Activated CD8-positive, alpha-beta memory T cell treated with anti-CD3 and anti-CD28 coated beads, Interleukin-2, amount 10 ng/mL, durations not matched to agents 7 days and 5 days (primary cell): Measurements from ENCODE around the gene PPP1R14D. TPM values are rescaled to one million over a fixed set of nuclear protein-coding genes. Genes with fewer than 3 reads are reported as not detected.

Source experiments
- ATAC-seq: fragments of 150-1000 bp; cut with Tn5 transposase; one replicate; pipeline ENCODE4 v1.10.0; 2021; ENCODE audit warnings: moderate library complexity
- CTCF ChIA-PET: fragments of 350-600 bp; sonication (Branson Sonifier 250); formaldehyde crosslinking; loops from one replicate; lab custom pipeline; 2021; ENCODE audit warnings: antibody characterized with exemption; lab: Charles Lee
- DNase-seq: peaks from one replicate; pipeline ENCODE4 v3.0.0-alpha.2; 2020
- H3K27ac Mint-ChIP-seq: one replicate; pipeline ENCODE4 v1.8.0; 2021; ENCODE audit warnings: mild to moderate bottlenecking, mixed read lengths
- H3K27me3 Mint-ChIP-seq: one replicate; pipeline ENCODE4 v1.8.0; 2021; ENCODE audit warnings: mixed read lengths
- H3K36me3 Mint-ChIP-seq: one replicate; pipeline ENCODE4 v1.8.0; 2021; ENCODE audit warnings: mild to moderate bottlenecking, mixed read lengths
- H3K4me1 Mint-ChIP-seq: one replicate; pipeline ENCODE4 v1.8.0; 2021; ENCODE audit warnings: mixed read lengths
- H3K4me3 Mint-ChIP-seq: one replicate; pipeline ENCODE4 v1.8.0; 2021; ENCODE audit warnings: mild to moderate bottlenecking, moderate library complexity, mixed read lengths
- H3K9me3 Mint-ChIP-seq: one replicate; pipeline ENCODE4 v1.8.0; 2022; ENCODE audit warnings: low read depth, mixed read lengths
- total RNA-seq, 2 experiments: library from RNA; stranded (reverse); gene quantifications; one replicate each; pipeline ENCODE4 v1.2.3, GENCODE V29; 2021

PPP1R14D gene
- total RNA-seq, 2 experiments from 2014 or later = not detected

GRCh38 chr15:40845511-40846284 lies 17.2 kb upstream of the PPP1R14D start:
- CTCF ChIA-PET = interaction anchor here (0.5 to 4.0 kb wide), 5 partner anchors 12 to 49 kb away, joined by 3 to 37 read pairs (median 11); partner anchors contain the start of gene VPS18
- Mint-ChIP-seq H3K36me3 (no peaks in the 10 kb centered on the region), H3K4me1 (peaks cover 25% of the 10 kb centered on the region), H3K9me3 (no peaks in the 10 kb centered on the region), H3K4me3 (peak overlapping the region; percentile 1), H3K27me3 (peaks cover 22% of the 10 kb centered on the region), H3K27ac (no peak overlapping the region)
- no peak for DNase-seq
- no peak for ATAC-seq

- ATAC-seq = no peak
- peak overlapping the region; percentile 78 for H3K4me3 Mint-ChIP-seq
- peaks cover 22% of the 10 kb centered on the region for H3K27me3 Mint-ChIP-seq
- CTCF ChIA-PET = interaction anchor here (1.0 to 4.0 kb wide), 5 partner anchors 10 to 49 kb away, joined by 3 to 37 read pairs (median 5); partner anchors contain the start of gene VPS18
- H3K36me3 Mint-ChIP-seq = no peaks in the 10 kb centered on the region
- no peak for DNase-seq
- H3K27ac Mint-ChIP-seq = no peak overlapping the region
- H3K4me1 Mint-ChIP-seq = peaks cover 25% of the 10 kb centered on the region
- H3K9me3 Mint-ChIP-seq = no peaks in the 10 kb centered on the region
Measured at GRCh38 chr15:40845036-40845435, 16.5 kb upstream of the PPP1R14D start.

GRCh38 chr15:40844696-40845030 lies 16.2 kb upstream of the PPP1R14D start:
- CTCF ChIA-PET = interaction anchor here (0.7 to 4.0 kb wide), 7 partner anchors 9 to 142 kb away, joined by 3 to 37 read pairs (median 4); partner anchors contain the start of gene VPS18
- Mint-ChIP-seq H3K36me3 (no peaks in the 10 kb centered on the region), H3K27me3 (peaks cover 22% of the 10 kb centered on the region), H3K4me1 (peaks cover 25% of the 10 kb centered on the region), H3K27ac (no peak overlapping the region), H3K9me3 (no peaks in the 10 kb centered on the region), H3K4me3 (peak overlapping the region; percentile 78)
- ATAC-seq (peak; percentile 68), DNase-seq (peak; percentile 59)

- no peaks in the 10 kb centered on the region for H3K9me3 Mint-ChIP-seq
- peak within 1 kb of the TSS; percentile 78 for H3K4me3 Mint-ChIP-seq
- DNase-seq (peak; percentile 54), ATAC-seq (peak; percentile 72)
- CTCF ChIA-PET = interaction anchor here (0.7 to 4.0 kb wide), 6 partner anchors 9 to 141 kb away, joined by 3 to 37 read pairs (median 4); partner anchors contain the start of gene VPS18
- H3K27me3 Mint-ChIP-seq = peaks cover 22% of the 10 kb centered on the region
- peaks cover 25% of the 10 kb centered on the region for H3K4me1 Mint-ChIP-seq
- no peaks in the 10 kb centered on the region for H3K36me3 Mint-ChIP-seq
- no peak within 1 kb of the TSS for H3K27ac Mint-ChIP-seq
Measured at GRCh38 chr15:40843885-40844695, 15.6 kb upstream of the PPP1R14D start, which contains the start of gene SPINT1. SPINT1 (plus strand) TSS chr15:40844048; CDS start chr15:40844555, 507 bp downstream.

GRCh38 chr15:40843261-40843884 lies 14.9 kb upstream of the PPP1R14D start:
- ATAC-seq (no peak), DNase-seq (no peak)
- Mint-ChIP-seq H3K4me3 (peak overlapping the region; percentile 59), H3K27me3 (peaks cover 22% of the 10 kb centered on the region), H3K36me3 (no peaks in the 10 kb centered on the region), H3K9me3 (no peaks in the 10 kb centered on the region), H3K4me1 (peaks cover 25% of the 10 kb centered on the region), H3K27ac (no peak overlapping the region)
- CTCF ChIA-PET = interaction anchor here (0.7 to 4.0 kb wide), 6 partner anchors 8 to 51 kb away, joined by 3 to 37 read pairs (median 4); partner anchors contain the start of gene VPS18

- DNase-seq (no peak), ATAC-seq (no peak)
- H3K27ac Mint-ChIP-seq = no peak overlapping the region
- peaks cover 16% of the 10 kb centered on the region for H3K4me1 Mint-ChIP-seq
- CTCF ChIA-PET = interaction anchor here (1.0 to 4.0 kb wide), 2 partner anchors 16 to 50 kb away, joined by 3 to 37 read pairs; no protein-coding TSS in a partner anchor
- no peak overlapping the region for H3K4me3 Mint-ChIP-seq
- H3K36me3 Mint-ChIP-seq = no peaks in the 10 kb centered on the region
- H3K9me3 Mint-ChIP-seq = no peaks in the 10 kb centered on the region
- peaks cover 22% of the 10 kb centered on the region for H3K27me3 Mint-ChIP-seq
Measured at GRCh38 chr15:40841741-40842140, 13.2 kb upstream of the PPP1R14D start.

GRCh38 chr15:40838756-40839155 lies 10.2 kb upstream of the PPP1R14D start:
- DNase-seq (no peak), ATAC-seq (no peak)
- CTCF ChIA-PET = interaction anchor here (0.9 kb wide), 1 partner anchor 54 kb away, joined by 3 read pairs; no protein-coding TSS in a partner anchor
- Mint-ChIP-seq H3K9me3 (no peaks in the 10 kb centered on the region), H3K4me3 (no peak overlapping the region), H3K27ac (no peak overlapping the region), H3K4me1 (peaks cover 4% of the 10 kb centered on the region), H3K36me3 (no peaks in the 10 kb centered on the region), H3K27me3 (peaks cover 15% of the 10 kb centered on the region)

- Mint-ChIP-seq H3K4me1 (no peaks in the 10 kb centered on the region), H3K9me3 (no peaks in the 10 kb centered on the region), H3K36me3 (no peaks in the 10 kb centered on the region), H3K27ac (no peak overlapping the region), H3K4me3 (no peak overlapping the region), H3K27me3 (no peaks in the 10 kb centered on the region)
- DNase-seq = no peak
- CTCF ChIA-PET = interaction anchor here (0.6 to 0.9 kb wide), 3 partner anchors 8 to 23 kb away, joined by 3 to 4 read pairs (median 4); partner anchors contain the start of gene SPINT1
- no peak for ATAC-seq
Measured at GRCh38 chr15:40836020-40836419, 7.5 kb upstream of the PPP1R14D start.

- no peak overlapping the region for H3K27ac Mint-ChIP-seq
- peaks cover 3% of the 10 kb centered on the region for H3K27me3 Mint-ChIP-seq
- no peaks in the 10 kb centered on the region for H3K36me3 Mint-ChIP-seq
- H3K9me3 Mint-ChIP-seq = no peaks in the 10 kb centered on the region
- ATAC-seq = no peak
- no peaks in the 10 kb centered on the region for H3K4me1 Mint-ChIP-seq
- DNase-seq = no peak
- no peak overlapping the region for H3K4me3 Mint-ChIP-seq
- CTCF ChIA-PET = interaction anchor here (0.9 to 1.0 kb wide), 2 partner anchors 25 to 26 kb away, joined by 3 read pairs; no protein-coding TSS in a partner anchor
Measured at GRCh38 chr15:40832903-40833302, 4.4 kb upstream of the PPP1R14D start.

- Mint-ChIP-seq H3K36me3 (no peaks in the 10 kb centered on the region), H3K4me1 (no peaks in the 10 kb centered on the region), H3K4me3 (no peak overlapping the region), H3K27ac (no peak overlapping the region), H3K27me3 (peaks cover 3% of the 10 kb centered on the region), H3K9me3 (no peaks in the 10 kb centered on the region)
- DNase-seq (no peak), ATAC-seq (no peak)
- CTCF ChIA-PET = interaction anchor here (1.0 kb wide), 1 partner anchor 27 kb away, joined by 3 read pairs; no protein-coding TSS in a partner anchor
Measured at GRCh38 chr15:40831861-40832260, 3.4 kb upstream of the PPP1R14D start.

- CTCF ChIA-PET = no interaction called here
- ATAC-seq (no peak), DNase-seq (no peak)
- H3K36me3 Mint-ChIP-seq = no peaks in the 10 kb centered on the region
- peaks cover 8% of the 10 kb centered on the region for H3K27me3 Mint-ChIP-seq
- no peaks in the 10 kb centered on the region for H3K4me1 Mint-ChIP-seq
- H3K9me3 Mint-ChIP-seq = no peaks in the 10 kb centered on the region
- H3K27ac Mint-ChIP-seq = no peak overlapping the region
- H3K4me3 Mint-ChIP-seq = no peak overlapping the region
Measured at GRCh38 chr15:40830884-40831283, 2.4 kb upstream of the PPP1R14D start.

GRCh38 chr15:40829115-40829514 lies 607 bp upstream of the PPP1R14D start:
- Mint-ChIP-seq H3K4me1 (peaks cover under 1% of the 10 kb centered on the region), H3K9me3 (no peaks in the 10 kb centered on the region), H3K4me3 (no peak overlapping the region), H3K27ac (no peak overlapping the region), H3K27me3 (peaks cover 10% of the 10 kb centered on the region), H3K36me3 (no peaks in the 10 kb centered on the region)
- CTCF ChIA-PET = interaction anchor here (0.7 kb wide), 1 partner anchor 17 kb away, joined by 3 read pairs; no protein-coding TSS in a partner anchor
- ATAC-seq = no peak
- no peak for DNase-seq
